Cerebellar cortex (tissue), 1 donor: Measurements from ENCODE around the gene MYADML2.
"Not testable (repeated sequence)": the region's sequence is repeated elsewhere in the genome, so short reads cannot be mapped to it uniquely, and the experiment has no call there.

Experiments used
- DNase-seq: peaks from one replicate; pipeline ENCODE4 v3.0.0-alpha.2; 2015; ENCODE audit warnings: low spot score

Gene MYADML2

DNA sequence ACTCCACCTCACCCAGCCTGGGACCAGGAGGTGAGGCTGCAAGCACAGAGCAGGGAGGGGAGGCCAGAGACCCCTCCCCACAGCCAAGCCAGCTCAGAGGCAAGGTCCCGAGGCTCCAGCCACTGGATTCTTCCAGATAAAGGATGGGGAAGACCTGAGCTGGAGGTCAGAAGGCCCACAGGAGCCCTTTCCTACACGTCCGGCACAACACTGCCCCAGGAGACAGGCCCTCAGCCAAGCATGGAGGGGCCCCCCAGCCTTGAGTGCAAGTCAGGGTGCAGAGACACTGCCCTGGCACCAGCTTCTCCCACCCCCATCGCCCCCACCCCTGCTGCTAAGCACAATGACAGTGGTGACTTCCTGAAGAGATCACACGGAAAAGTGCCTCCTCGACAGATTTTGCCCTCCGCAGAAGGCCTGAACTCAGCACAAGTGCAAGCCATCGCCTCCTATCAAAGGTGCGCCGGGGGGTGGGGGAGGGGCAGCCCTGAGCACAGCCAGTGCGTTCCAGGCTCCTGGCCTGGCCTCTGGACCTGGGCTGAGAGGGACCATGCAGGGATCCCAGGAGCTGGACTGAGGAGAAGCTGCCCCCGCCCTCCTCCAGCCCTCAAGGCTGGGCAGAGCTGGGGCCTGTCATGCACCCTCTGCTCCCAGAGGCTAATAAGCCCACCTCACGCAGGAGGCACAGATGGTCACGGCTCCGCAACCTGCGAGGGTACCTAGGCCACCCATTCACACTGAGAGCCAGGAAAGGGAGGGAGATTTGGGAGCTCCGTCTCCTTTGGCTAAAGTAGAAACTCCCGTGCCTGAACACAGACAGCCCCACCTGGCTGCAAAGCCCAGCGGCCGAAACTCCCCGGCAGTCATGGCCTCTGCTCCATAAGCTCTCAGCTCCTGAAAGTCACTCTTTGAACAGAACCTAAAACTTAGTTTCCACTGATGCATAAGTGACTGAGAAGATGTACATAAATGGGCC, 22.2 kb downstream of the MYADML2 start:
- no peak for DNase-seq

DNA sequence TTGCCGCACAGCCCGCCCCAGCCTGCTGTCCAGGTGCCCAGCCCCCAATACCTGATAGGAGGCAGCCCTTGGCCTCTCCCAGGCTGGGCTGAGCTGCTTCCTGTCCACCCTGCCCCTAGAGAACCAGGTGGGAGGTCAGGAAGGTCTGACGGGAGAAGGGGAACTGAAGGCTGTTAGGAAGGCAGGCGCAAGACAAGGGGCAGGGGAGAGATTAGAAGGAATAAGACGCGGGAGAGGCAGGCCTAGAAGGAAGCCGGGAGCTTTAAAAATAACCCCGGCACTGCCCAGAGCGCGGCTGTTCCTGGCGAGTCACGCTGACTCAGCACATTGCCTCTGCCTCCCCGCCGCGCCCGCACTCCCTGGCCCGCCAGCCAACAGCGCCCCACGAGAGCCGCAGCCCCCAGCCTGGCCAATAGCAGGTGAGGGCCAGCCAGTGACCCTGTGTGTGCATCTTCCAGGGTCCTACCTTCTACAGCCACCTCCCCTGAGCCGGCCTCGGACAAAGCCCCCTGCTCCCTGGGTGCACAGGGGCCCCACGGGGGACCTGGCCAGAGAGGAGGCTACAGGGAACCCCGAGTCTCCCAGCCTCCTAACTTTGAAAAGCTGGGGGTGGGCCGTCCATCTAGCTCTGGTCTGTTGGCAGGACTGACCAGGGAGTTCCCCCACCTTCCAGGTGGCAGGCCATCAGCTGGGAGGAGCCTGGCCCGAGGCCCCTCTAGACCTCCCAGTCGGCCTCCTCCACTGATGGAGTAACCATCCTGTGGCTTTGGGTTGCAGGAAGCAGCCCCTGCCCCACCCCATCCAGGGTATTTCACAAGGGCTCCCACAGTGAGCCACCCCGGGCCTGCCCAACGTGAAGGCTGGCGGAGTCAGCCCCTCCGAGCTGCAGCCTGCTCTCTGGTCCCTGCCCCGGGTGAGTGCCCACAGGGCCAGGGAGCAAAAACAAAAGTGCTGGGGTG, 23.5 kb downstream of the MYADML2 start:
- peak; percentile 51 for DNase-seq

DNA sequence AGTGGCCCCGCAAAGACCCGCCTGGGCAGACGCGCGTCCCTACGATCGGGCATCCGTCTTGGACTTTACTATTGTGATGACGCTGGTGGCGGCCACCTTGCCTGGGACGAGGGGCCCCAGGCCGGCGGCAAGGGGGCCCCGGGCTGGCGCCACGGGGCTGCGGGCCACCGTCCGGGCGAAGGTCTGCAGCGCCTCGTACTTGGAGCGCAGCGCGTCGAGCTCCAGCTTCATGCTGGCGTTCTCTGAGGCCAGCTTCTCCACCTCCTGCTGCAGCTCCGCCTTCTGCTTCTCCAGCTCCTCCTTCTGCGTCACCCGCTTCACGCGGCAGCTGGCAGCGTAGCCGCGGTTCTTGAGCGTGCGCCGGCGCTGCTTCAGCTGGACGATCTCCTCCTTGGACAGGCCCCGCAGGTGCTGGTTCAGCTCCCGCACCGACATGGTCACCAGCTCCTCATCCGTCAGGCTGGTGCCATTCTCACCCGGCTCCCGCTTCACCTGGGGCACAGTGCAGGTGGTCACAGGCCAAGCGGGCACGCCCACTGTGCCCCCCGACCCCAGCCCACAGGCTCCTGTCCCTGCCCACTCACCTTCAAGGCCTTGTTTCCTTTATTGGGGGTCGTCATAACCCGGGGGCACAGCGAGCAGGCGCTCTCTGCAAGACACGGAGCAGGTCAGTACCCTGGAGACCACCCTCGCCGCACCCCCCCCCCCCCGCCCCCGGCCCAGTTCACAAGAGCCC, 24.3 kb downstream of the MYADML2 start:
- no peak for DNase-seq

- no peak for DNase-seq
Measured at GRCh38 chr17:81921996-81922565, 25.0 kb downstream of the MYADML2 start.

DNA sequence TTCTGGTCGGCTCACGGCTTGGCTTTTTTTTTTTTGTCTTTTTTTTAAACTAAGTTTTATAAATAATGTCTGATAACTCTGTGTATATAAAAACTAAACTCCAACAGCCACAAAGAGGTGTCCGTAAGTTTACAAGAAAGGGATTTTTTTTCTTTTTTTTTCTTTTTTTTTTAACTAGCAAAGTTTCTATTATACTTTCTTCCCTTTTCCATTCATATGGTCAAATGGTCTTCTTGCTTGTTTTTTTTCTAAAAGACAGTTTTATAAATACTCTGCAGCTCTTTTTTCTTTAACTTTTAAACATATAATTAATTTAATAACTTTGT, 25.5 kb downstream of the MYADML2 start:
- DNase-seq, result no peak

DNA sequence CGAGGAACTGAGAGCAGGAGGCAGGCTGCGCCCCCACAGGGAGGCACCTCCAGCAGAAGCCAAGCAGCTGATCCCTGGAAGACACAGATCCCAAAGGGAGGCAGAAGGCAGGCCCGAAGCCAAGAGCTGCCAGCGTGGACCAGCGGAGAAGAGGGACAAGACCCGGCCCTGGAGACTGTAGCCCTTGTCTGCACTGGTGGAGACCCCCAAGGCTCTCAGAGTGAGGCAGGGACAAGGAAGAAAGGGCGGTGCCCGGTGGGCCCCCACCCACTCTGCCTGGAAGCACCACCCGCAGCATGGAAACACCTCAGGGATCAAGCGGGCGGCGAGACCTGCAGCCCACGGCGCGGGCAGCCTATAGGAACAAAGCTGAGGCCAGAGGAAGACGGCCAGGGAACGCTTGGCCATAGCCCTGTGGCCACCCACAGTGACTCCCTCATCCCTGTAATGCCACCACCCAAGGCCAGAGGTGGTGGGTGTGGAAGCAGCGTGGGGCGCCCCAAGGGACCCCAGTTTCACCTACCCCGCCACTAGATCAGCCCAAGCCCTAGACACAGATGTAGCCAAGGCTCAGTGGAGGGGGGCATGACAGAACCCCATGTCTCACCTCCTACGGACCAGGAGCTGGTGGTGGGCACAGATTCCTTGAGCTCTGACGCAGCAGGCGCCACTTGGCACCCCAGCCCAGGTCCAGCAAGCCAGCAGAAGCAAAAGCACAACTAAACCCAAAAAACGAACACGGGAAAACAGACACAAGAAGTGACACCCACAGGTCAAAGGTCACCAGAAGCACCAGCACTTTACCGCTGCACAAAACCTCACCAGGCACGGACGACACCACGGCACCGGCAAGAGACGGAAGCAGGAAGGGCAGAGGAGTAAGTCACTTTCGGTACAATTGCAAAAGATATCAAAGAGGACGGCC, 26.2 kb downstream of the MYADML2 start:
- no peak for DNase-seq

- DNase-seq, result no peak
Measured at GRCh38 chr17:81918832-81919545, 28.0 kb downstream of the MYADML2 start.

DNA sequence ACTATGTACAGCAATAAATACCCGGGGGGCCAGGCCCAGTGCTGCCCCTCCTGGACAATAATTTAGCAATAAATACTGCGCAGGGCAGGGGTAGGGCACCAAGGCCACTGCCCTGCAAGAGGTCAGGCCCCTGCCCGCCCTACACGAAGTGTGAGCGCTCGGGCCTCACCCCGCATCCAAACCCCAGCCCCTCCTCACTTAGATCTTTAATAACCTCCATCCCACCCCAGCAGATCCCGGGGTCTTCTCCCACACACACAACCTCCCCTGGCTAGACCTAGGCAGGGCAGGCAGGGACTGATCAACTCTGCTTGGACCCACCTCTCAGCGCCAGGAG, 28.7 kb downstream of the MYADML2 start:
- not testable (repeated sequence) for DNase-seq

- DNase-seq, result peak; percentile 78
Measured at GRCh38 chr17:81917565-81918332, 29.3 kb downstream of the MYADML2 start, which contains the start of gene SIRT7. SIRT7 (minus strand) TSS chr17:81918176; CDS start chr17:81918131, 45 bp downstream.

GRCh38 chr17:81916234-81917001, 30.6 kb downstream of the MYADML2 start:
- DNase-seq, result no peak

DNA sequence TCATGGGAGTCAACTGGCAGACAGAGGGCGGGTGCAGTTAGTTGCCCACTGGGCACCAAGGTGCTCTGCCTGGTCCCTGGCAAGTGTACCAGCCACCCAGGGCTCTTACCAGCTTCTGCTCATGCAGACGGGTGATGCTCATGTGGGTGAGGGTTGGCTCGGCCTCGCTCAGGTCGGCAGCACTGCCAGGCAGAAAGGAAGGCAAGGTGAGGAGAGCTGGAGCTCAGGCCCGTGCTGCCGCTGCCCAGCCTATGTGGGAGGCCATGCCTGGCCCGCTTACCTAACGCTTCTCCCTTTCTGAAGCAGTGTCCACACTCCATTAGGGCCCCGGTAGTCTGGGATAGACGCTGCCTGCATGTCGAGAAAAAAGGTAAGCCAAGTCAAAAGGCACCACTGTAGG, 31.7 kb downstream of the MYADML2 start:
- no peak for DNase-seq

- no peak for DNase-seq
Measured at GRCh38 chr17:81914103-81914850, 32.8 kb downstream of the MYADML2 start.

DNA sequence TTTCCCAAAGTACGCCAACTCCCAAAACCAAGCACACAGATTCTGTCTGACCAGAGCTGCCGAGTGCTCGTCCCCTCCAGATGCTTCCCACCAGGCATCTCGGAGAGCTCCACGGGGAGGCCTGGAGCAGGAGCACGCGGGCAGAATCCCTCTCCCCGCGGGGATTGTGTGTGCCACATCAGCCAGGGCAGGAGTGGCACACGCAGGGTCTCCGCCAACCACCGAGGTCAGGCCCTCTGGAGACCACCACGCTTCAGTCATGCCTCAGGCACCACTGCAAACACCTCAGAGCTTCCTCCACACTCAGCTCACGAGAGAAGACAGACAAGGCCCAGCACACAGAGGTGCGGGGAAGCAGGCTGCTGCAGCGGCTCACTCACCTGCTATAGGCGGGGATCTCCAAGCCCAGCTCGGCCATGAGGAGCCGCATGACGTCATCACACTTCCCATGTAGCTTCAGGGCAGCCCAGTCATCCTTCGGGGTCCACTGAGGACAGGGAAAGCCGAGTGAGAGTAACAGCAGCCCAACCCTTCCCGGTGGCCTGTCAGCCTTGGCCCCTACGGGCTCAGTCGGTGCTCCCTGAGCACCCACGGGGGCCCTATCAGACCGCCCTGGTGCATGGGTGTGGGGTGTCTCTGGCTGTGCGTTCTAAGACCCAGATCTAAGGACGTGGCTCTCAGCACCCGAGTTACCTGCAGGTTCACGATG, 33.5 kb downstream of the MYADML2 start:
- DNase-seq, result no peak

GRCh38 chr17:81912441-81913309, 34.4 kb downstream of the MYADML2 start:
- DNase-seq, result no peak

GRCh38 chr17:81911969-81912368, 35.1 kb downstream of the MYADML2 start:
- DNase-seq, result no peak
